ENCODE measurements around the gene BTRC. TPM values are rescaled to one million over a fixed set of nuclear protein-coding genes. Genes with fewer than 3 reads are reported as not detected.

The BTRC gene
- polyA plus RNA-seq, 1 experiment, result 23.2 TPM

DNA sequence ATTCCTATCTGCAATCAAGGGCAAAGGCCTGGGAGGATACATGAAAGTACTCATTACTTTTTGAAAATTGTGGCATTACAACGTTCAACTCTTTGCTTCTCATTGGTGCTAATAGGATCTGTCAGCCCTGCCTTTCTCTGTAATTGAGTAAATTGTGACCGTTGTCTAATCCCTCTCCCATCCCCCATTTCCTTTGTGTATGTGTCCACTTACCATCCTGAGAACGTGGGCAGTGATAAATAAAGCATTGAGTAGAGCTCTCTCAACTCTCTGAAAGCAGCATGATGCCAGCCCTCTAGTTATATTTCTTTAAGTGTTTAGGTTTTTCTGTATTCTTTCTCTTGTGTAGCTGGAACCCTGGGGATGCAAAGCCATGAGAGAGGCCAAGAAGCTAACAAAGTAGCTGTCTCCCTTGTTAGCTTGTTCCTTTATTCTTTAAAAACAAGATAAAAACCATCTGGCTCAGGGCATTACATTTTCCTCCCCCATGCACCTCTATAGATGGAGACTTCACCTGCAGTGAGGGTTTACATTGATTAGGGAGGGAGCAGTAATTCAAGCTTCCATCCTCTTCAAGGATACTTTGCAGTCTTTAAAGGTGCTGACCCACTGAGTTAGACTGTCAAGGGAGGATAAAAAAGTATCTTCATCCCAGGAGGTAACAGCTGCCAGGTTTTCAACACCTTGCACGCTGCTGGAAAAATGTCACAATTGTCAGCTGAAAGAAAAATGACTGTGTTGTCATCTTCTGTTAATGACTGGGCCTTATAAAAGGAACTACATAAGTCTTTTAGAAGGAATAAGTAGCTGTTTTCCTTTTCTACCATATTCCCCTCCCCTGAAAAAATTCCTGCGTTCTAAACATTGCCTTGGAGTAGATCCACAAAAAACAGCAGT, 112.3 kb downstream of the BTRC start:
- ChIA-PET CTCF (interaction anchor here (0.6 to 5.3 kb wide), 62 partner anchors 7 to 422 kb away, joined by 3 to 68 read pairs (median 5); no protein-coding TSS in a partner anchor), POLR2A (no interaction called here)
- Histone ChIP-seq H3K9me3 (ENCODE audit: control insufficient read depth, insufficient read depth, low read length) (no peaks in the 10 kb centered on the region), H3K4me3 (ENCODE audit: low read depth, low read length) (no peak overlapping the region), H3K27ac (ENCODE audit: low read depth, low read length) (no peak overlapping the region), H3K27me3 (ENCODE audit: control insufficient read depth, insufficient read depth, low read length) (no peaks in the 10 kb centered on the region)
- TF ChIP-seq CTCF (IDR thresholded peaks at IDR 0.05; ENCODE audit: low read depth, low read length), result no peak
- DNase-seq (ENCODE audit: low read depth, low spot score), result no peak

- H3K4me3 ChIP-seq (ENCODE audit: low read depth, low read length), result no peak overlapping the region
- CTCF ChIA-PET, result interaction anchor here (0.6 to 5.3 kb wide), 71 partner anchors 9 to 423 kb away, joined by 3 to 68 read pairs (median 5); no protein-coding TSS in a partner anchor
- H3K27me3 ChIP-seq (ENCODE audit: control insufficient read depth, insufficient read depth, low read length), result no peaks in the 10 kb centered on the region
- H3K27ac ChIP-seq (ENCODE audit: low read depth, low read length), result no peak overlapping the region
- no peaks in the 10 kb centered on the region for H3K9me3 ChIP-seq (ENCODE audit: control insufficient read depth, insufficient read depth, low read length)
- POLR2A ChIA-PET, result interaction anchor here (0.6 kb wide), 1 partner anchor 94 kb away, joined by 4 read pairs; no protein-coding TSS in a partner anchor
- TF ChIP-seq CTCF (IDR thresholded peaks at IDR 0.05; ENCODE audit: low read depth, low read length), result peak; percentile 94
- DNase-seq (ENCODE audit: low read depth, low spot score), result peak; percentile 34
These were observed 113.4 kb downstream of the BTRC start for GRCh38 chr10:101467286-101467770.

DNA sequence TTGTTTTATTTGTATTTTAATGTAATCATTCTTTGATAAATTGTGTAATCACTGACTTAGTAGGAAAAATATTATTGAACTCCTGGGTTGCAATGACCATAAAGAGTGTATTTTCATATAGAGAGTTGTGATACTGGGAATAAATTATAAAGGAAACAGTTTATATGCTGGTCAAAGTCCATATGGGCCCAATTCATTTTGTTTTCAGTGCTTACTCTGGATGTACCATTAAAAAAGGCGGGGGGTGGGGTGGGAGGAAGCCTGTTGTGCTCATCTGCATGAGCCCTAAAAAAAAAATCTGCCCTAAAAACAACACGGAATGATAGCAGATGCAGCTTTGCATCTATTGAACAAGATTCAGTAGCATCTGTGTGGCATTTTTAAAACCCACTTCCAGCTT, 114.2 kb downstream of the BTRC start:
- TF ChIP-seq CTCF (IDR thresholded peaks at IDR 0.05; ENCODE audit: low read depth, low read length), result no peak
- Histone ChIP-seq H3K27me3 (ENCODE audit: control insufficient read depth, insufficient read depth, low read length) (no peaks in the 10 kb centered on the region), H3K4me3 (ENCODE audit: low read depth, low read length) (no peak overlapping the region), H3K9me3 (ENCODE audit: control insufficient read depth, insufficient read depth, low read length) (no peaks in the 10 kb centered on the region), H3K27ac (ENCODE audit: low read depth, low read length) (no peak overlapping the region)
- POLR2A ChIA-PET, result interaction anchor here (0.6 kb wide), 1 partner anchor 94 kb away, joined by 4 read pairs; no protein-coding TSS in a partner anchor
- no peak for DNase-seq (ENCODE audit: low read depth, low spot score)
- CTCF ChIA-PET, result interaction anchor here (1.3 to 5.3 kb wide), 16 partner anchors 10 to 254 kb away, joined by 3 to 68 read pairs (median 20); no protein-coding TSS in a partner anchor

- ChIA-PET POLR2A (interaction anchor here (0.6 kb wide), 1 partner anchor 35 kb away, joined by 4 read pairs; no protein-coding TSS in a partner anchor), CTCF (interaction anchor here (0.8 to 7.5 kb wide), 2 partner anchors 9 to 262 kb away, joined by 3 to 57 read pairs; no protein-coding TSS in a partner anchor)
- no peak for TF ChIP-seq CTCF (IDR thresholded peaks at IDR 0.05; ENCODE audit: low read depth, low read length)
- no peak overlapping the region for H3K27ac ChIP-seq (ENCODE audit: low read depth, low read length)
- no peak for DNase-seq (ENCODE audit: low read depth, low spot score)
- no peaks in the 10 kb centered on the region for H3K27me3 ChIP-seq (ENCODE audit: control insufficient read depth, insufficient read depth, low read length)
- H3K4me3 ChIP-seq (ENCODE audit: low read depth, low read length), result no peak overlapping the region
- H3K9me3 ChIP-seq (ENCODE audit: control insufficient read depth, insufficient read depth, low read length), result no peaks in the 10 kb centered on the region
These were observed 122.4 kb downstream of the BTRC start for GRCh38 chr10:101476383-101476782.

DNA sequence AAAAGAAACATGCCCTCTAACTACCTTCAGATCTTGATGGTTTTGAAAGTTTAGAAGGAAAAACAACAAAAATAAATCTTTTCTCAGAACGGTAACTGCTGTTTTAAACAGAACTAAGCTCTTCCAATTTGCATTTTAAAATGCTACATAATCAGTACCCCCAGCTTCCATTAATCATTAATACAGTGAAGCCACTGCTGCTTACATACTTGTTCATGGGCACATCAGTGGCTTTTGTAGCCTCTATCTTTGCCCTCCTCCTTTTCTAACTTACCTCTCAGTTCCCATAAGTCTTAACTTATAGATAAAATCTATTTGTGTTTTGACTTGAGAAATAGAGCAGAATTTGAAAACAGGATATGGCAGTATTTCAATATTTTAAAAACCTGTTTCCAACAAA, 125.0 kb downstream of the BTRC start:
- POLR2A ChIA-PET, result no interaction called here
- Histone ChIP-seq H3K4me3 (ENCODE audit: low read depth, low read length) (no peak overlapping the region), H3K9me3 (ENCODE audit: control insufficient read depth, insufficient read depth, low read length) (no peaks in the 10 kb centered on the region), H3K27ac (ENCODE audit: low read depth, low read length) (no peak overlapping the region), H3K27me3 (ENCODE audit: control insufficient read depth, insufficient read depth, low read length) (no peaks in the 10 kb centered on the region)
- CTCF ChIA-PET, result interaction anchor here (7.5 kb wide), 1 partner anchor 12 kb away, joined by 57 read pairs; no protein-coding TSS in a partner anchor
- no peak for DNase-seq (ENCODE audit: low read depth, low spot score)
- no peak for TF ChIP-seq CTCF (IDR thresholded peaks at IDR 0.05; ENCODE audit: low read depth, low read length)
